DND-41 (cell line): ENCODE data around the gene ERCC1.

Experiments used
- ATAC-seq: fragments of 200-7000 bp; cut with Tn5 transposase; 3 replicates; pipeline ENCODE4 v1.9.1; 2021; ENCODE audit warnings: low read depth; ENCODE audit not compliant: insufficient read depth
- DNase-seq: peaks from one replicate; pipeline ENCODE4 v3.0.0-alpha.2; 2020
- H2AFZ ChIP-seq: 2 replicates; pipeline ENCODE4 v1.6.0; 2012; ENCODE audit warnings: low read depth, low read length
- H3K27ac ChIP-seq: 2 replicates; pipeline ENCODE4 v1.5.1; 2012; ENCODE audit warnings: low read length, inconsistent platforms
- H3K27me3 ChIP-seq: fragments of 200-600 bp; sonication (generic); 2 replicates; pipeline ENCODE4 v1.6.0; 2012; ENCODE audit warnings: low read length, mild to moderate bottlenecking, inconsistent platforms; ENCODE audit not compliant: insufficient read depth, poor library complexity
- H3K36me3 ChIP-seq: 2 replicates; pipeline ENCODE4 v1.5.1; 2012; ENCODE audit warnings: low read length, inconsistent platforms; ENCODE audit not compliant: insufficient read depth
- H3K4me1 ChIP-seq: 2 replicates; pipeline ENCODE4 v1.5.1; 2012; ENCODE audit warnings: mild to moderate bottlenecking, low read length; ENCODE audit not compliant: insufficient read depth
- H3K4me2 ChIP-seq: 2 replicates; pipeline ENCODE4 v1.6.0; 2012; ENCODE audit warnings: mild to moderate bottlenecking, moderate library complexity, low read length, inconsistent platforms; ENCODE audit not compliant: insufficient read depth
- H3K4me3 ChIP-seq, 2 experiments: fragments of 200-600 bp in 1 of 2; shearing (Covaris generic) in 1 of 2; 2 replicates each; pipeline ENCODE4 v1.5.1; 2012 to 2016; ENCODE audit warnings: inconsistent platforms in 2 of 2, low read length in 2 of 2, mild to moderate bottlenecking in 2 of 2, low read depth in 1 of 2, moderate library complexity in 1 of 2
- H3K79me2 ChIP-seq: 2 replicates; pipeline ENCODE4 v1.6.0; 2012; ENCODE audit warnings: low read length, inconsistent platforms; ENCODE audit not compliant: insufficient read depth
- H3K9ac ChIP-seq: 2 replicates; pipeline ENCODE4 v1.6.0; 2012; ENCODE audit warnings: low read depth, mild to moderate bottlenecking, inconsistent platforms, low read length, moderate library complexity
- H3K9me3 ChIP-seq: 2 replicates; pipeline ENCODE4 v1.5.1; 2012; ENCODE audit warnings: low read length, moderate library complexity, mild to moderate bottlenecking, inconsistent platforms; ENCODE audit not compliant: insufficient read depth, severe bottlenecking
- H4K20me1 ChIP-seq: 2 replicates; pipeline ENCODE4 v1.6.0; 2012; ENCODE audit warnings: low read length; ENCODE audit not compliant: insufficient read depth
- EZH2 ChIP-seq: IDR thresholded peaks from 3 replicates; pipeline ENCODE4 v1.6.1; 2012; ENCODE audit warnings: borderline replicate concordance, low read depth, mild to moderate bottlenecking, moderate library complexity, low read length, inconsistent platforms; ENCODE audit not compliant: severe bottlenecking
- TF ChIP-seq, protein P1 (sequence below): IDR thresholded peaks from 2 replicates; pipeline ENCODE4 v1.5.1; 2012; ENCODE audit warnings: borderline replicate concordance, low read length, moderate library complexity, mild to moderate bottlenecking; ENCODE audit not compliant: poor library complexity, severe bottlenecking; ENCODE audit errors: extremely low read depth

ERCC1 gene

GRCh38 chr19:45469945-45470761 is 46.4 kb upstream of the ERCC1 start:
- Histone ChIP-seq H3K9ac (peak overlapping the region; percentile 58), H3K27me3 (peaks cover 5% of the 10 kb centered on the region), H3K27ac (no peak overlapping the region), H3K9me3 (no peaks in the 10 kb centered on the region), H3K4me3 (peak overlapping the region in 1 of 2 experiments; percentile 88; a peak in 2 of 4 replicates), H2AFZ (peak overlapping the region; percentile 92; the same call in 1 of the 2 replicates), H4K20me1 (peaks cover 14% of the 10 kb centered on the region), H3K36me3 (no peaks in the 10 kb centered on the region), H3K4me1 (peaks cover 36% of the 10 kb centered on the region), H3K4me2 (peak overlapping the region; percentile 99), H3K79me2 (no peaks in the 10 kb centered on the region)
- DNase-seq (peak; percentile 12), ATAC-seq (no peak)
- TF ChIP-seq, protein P1, sequence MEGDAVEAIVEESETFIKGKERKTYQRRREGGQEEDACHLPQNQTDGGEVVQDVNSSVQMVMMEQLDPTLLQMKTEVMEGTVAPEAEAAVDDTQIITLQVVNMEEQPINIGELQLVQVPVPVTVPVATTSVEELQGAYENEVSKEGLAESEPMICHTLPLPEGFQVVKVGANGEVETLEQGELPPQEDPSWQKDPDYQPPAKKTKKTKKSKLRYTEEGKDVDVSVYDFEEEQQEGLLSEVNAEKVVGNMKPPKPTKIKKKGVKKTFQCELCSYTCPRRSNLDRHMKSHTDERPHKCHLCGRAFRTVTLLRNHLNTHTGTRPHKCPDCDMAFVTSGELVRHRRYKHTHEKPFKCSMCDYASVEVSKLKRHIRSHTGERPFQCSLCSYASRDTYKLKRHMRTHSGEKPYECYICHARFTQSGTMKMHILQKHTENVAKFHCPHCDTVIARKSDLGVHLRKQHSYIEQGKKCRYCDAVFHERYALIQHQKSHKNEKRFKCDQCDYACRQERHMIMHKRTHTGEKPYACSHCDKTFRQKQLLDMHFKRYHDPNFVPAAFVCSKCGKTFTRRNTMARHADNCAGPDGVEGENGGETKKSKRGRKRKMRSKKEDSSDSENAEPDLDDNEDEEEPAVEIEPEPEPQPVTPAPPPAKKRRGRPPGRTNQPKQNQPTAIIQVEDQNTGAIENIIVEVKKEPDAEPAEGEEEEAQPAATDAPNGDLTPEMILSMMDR = no peak
- no peak for TF ChIP-seq EZH2

- H3K27ac ChIP-seq = peak overlapping the region; percentile 81
- H3K4me3 ChIP-seq = peak overlapping the region; percentile 33 to 88; a peak in 3 of 4 replicates
- no peaks in the 10 kb centered on the region for H3K79me2 ChIP-seq
- DNase-seq (peak; percentile 94), ATAC-seq (peak; percentile 92)
- H3K9ac ChIP-seq = peak overlapping the region; percentile 58
- peaks cover 5% of the 10 kb centered on the region for H3K27me3 ChIP-seq
- TF ChIP-seq, protein P1 = peak; percentile 52
- no peak for TF ChIP-seq EZH2
- peak overlapping the region; percentile 92 for H2AFZ ChIP-seq
- peaks cover 14% of the 10 kb centered on the region for H4K20me1 ChIP-seq
- no peaks in the 10 kb centered on the region for H3K36me3 ChIP-seq
- peaks cover 36% of the 10 kb centered on the region for H3K4me1 ChIP-seq
- no peaks in the 10 kb centered on the region for H3K9me3 ChIP-seq
- peak overlapping the region; percentile 99 for H3K4me2 ChIP-seq
These were observed 45.6 kb upstream of the ERCC1 start for GRCh38 chr19:45469132-45469944.

DNA sequence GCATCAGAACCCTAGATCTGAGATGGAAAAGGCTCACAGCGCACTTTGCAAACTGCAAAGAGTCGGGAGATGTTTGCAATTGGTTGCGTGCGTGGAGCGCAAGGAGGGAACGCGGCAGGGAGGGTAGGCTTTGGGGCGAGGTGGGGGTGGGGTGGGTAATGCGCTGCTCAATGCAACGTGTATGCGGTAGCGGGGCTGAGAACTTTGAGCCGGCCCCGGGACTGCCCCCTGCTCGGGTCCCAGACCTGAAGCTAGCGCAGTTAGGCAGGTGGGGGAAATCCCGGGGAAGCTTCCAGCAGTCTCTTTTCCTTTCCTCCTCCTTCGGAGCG is 45.0 kb upstream of the ERCC1 start:
- peak overlapping the region; percentile 32; the same call in 1 of the 2 replicates for H3K27ac ChIP-seq
- peak overlapping the region; percentile 86 for H2AFZ ChIP-seq
- H3K4me2 ChIP-seq = peak overlapping the region; percentile 99
- ATAC-seq = no peak
- H3K4me1 ChIP-seq = peaks cover 36% of the 10 kb centered on the region
- peak overlapping the region; percentile 58 for H3K9ac ChIP-seq
- H3K79me2 ChIP-seq = no peaks in the 10 kb centered on the region
- peaks cover 5% of the 10 kb centered on the region for H3K27me3 ChIP-seq
- H4K20me1 ChIP-seq = peaks cover 14% of the 10 kb centered on the region
- TF ChIP-seq, protein P1 = no peak
- no peak for TF ChIP-seq EZH2
- no peak for DNase-seq
- H3K4me3 ChIP-seq = peak overlapping the region; percentile 33 to 88; a peak in 3 of 4 replicates
- H3K9me3 ChIP-seq = no peaks in the 10 kb centered on the region
- H3K36me3 ChIP-seq = no peaks in the 10 kb centered on the region
